CD4-positive, CD25-positive, alpha-beta regulatory T cell (primary cell): ENCODE results near the gene NEAT1. TPM values are rescaled to one million over a fixed set of nuclear protein-coding genes. Genes with fewer than 3 reads are reported as not detected.

Source experiments
- ATAC-seq, 2 donors: fragments of 150-1000 bp; cut with Tn5 transposase; one replicate each; pipeline ENCODE4 v1.10.0; 2021; ENCODE audit warnings: low read depth in 2 of 2, moderate number of reproducible peaks in 2 of 2, moderate library complexity in 1 of 2
- DNase-seq, 3 donors: peaks; one replicate each; pipeline versions ENCODE4 v3.0.0 to v3.0.0-alpha.2; 2012 to 2022; ENCODE audit warnings: mixed read lengths in 1 of 3
- H3K27ac ChIP-seq: one replicate; pipeline ENCODE4 v1.7.0; 2013; ENCODE audit warnings: mild to moderate bottlenecking, low read length; ENCODE audit not compliant: insufficient read depth, poor library complexity, severe bottlenecking
- H3K27me3 ChIP-seq: one replicate; pipeline ENCODE4 v1.7.0; 2013; ENCODE audit warnings: low read length; ENCODE audit not compliant: control insufficient read depth, insufficient read depth
- H3K36me3 ChIP-seq: one replicate; pipeline ENCODE4 v1.7.0; 2013; ENCODE audit warnings: mild to moderate bottlenecking, low read length, moderate library complexity; ENCODE audit not compliant: control insufficient read depth, insufficient read depth
- H3K4me1 ChIP-seq: 2 replicates; pipeline ENCODE4 v1.7.0; 2013; ENCODE audit warnings: mild to moderate bottlenecking, low read length; ENCODE audit not compliant: insufficient read depth, control insufficient read depth, poor library complexity, severe bottlenecking
- H3K4me3 ChIP-seq: one replicate; pipeline ENCODE4 v1.7.0; 2013; ENCODE audit warnings: low read depth, mild to moderate bottlenecking, low read length, moderate library complexity
- H3K9me3 ChIP-seq, 2 experiments: 1 replicate in 1 of 2; 2 replicates in 1 of 2; pipeline ENCODE4 v1.7.0; 2013; ENCODE audit warnings: low read length in 2 of 2, mild to moderate bottlenecking in 1 of 2, moderate library complexity in 1 of 2; ENCODE audit not compliant: control insufficient read depth in 2 of 2
- H3K27ac Mint-ChIP-seq, 3 donors: one replicate each; pipeline ENCODE4 v1.8.0; 2020 to 2022; ENCODE audit warnings: mild to moderate bottlenecking in 3 of 3, mixed read lengths in 3 of 3, moderate library complexity in 2 of 3
- H3K27me3 Mint-ChIP-seq: one replicate; pipeline ENCODE4 v1.8.0; 2022; ENCODE audit warnings: mild to moderate bottlenecking, mixed read lengths
- H3K36me3 Mint-ChIP-seq: one replicate; pipeline ENCODE4 v1.8.0; 2020; ENCODE audit warnings: mixed read lengths
- H3K4me1 Mint-ChIP-seq, 4 donors: one replicate each; pipeline ENCODE4 v1.8.0; 2020 to 2022; ENCODE audit warnings: mixed read lengths in 4 of 4, mild to moderate bottlenecking in 1 of 4
- H3K4me3 Mint-ChIP-seq, 4 donors: one replicate each; pipeline ENCODE4 v1.8.0; 2020 to 2022; ENCODE audit warnings: mild to moderate bottlenecking in 4 of 4, mixed read lengths in 4 of 4, moderate library complexity in 3 of 4
- H3K9me3 Mint-ChIP-seq, 7 donors: one replicate each; pipeline ENCODE4 v1.8.0; 2020 to 2022; ENCODE audit warnings: mixed read lengths in 7 of 7, mild to moderate bottlenecking in 3 of 7, moderate library complexity in 2 of 7
- polyA plus RNA-seq, 4 donors: library from polyadenylated mRNA; unstranded; fragments of 300-500 nt; fragmentation: Illumina TruSeq; gene quantifications; one replicate each; pipeline ENCODE4 v1.2.3, GENCODE V29; 2021
- total RNA-seq: library from RNA; stranded (reverse); gene quantifications from one replicate; pipeline ENCODE4 v1.2.3, GENCODE V29; 2022

NEAT1 gene
- total and polyA plus RNA-seq, 5 donors from 2014 or later, result 1.4 to 890 (median 2.1) TPM

DNA sequence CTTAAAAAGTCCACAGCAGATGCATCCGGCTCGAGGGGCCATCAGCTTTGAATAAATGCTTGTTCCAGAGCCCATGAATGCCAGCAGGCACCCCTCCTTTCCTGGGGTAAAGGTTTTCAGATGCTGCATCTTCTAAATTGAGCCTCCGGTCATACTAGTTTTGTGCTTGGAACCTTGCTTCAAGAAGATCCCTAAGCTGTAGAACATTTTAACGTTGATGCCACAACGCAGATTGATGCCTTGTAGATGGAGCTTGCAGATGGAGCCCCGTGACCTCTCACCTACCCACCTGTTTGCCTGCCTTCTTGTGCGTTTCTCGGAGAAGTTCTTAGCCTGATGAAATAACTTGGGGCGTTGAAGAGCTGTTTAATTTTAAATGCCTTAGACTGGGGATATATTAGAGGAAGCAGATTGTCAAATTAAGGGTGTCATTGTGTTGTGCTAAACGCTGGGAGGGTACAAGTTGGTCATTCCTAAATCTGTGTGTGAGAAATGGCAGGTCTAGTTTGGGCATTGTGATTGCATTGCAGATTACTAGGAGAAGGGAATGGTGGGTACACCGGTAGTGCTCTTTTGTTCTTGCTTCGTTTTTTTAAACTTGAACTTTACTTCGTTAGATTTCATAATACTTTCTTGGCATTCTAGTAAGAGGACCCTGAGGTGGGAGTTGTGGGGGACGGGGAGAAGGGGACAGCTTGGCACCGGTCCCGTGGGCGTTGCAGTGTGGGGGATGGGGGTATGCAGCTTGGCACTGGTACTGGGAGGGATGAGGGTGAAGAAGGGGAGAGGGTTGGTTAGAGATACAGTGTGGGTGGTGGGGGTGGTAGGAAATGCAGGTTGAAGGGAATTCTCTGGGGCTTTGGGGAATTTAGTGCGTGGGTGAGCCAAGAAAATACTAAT is 1.9 kb downstream of the NEAT1 start:
- Mint-ChIP-seq H3K27ac (peak overlapping the region; percentile 96 to 100 (median 98)), H3K27me3 (peaks cover 9% of the 10 kb centered on the region), H3K4me1 (peaks cover 10 to 59% (median 38%) of the 10 kb centered on the region in 4 donors), H3K36me3 (peaks cover 40% of the 10 kb centered on the region), H3K9me3 (peaks cover 0 to 3% (median 0%) of the 10 kb centered on the region in 7 donors), H3K4me3 (peak overlapping the region; percentile 90 to 97 (median 95))
- Histone ChIP-seq H3K27me3 (no peaks in the 10 kb centered on the region), H3K27ac (peak overlapping the region; percentile 100), H3K36me3 (peaks cover 11% of the 10 kb centered on the region), H3K4me1 (peaks cover 68% of the 10 kb centered on the region), H3K4me3 (peak overlapping the region; percentile 97), H3K9me3 (no peaks in the 10 kb centered on the region)
- peak; percentile 48 to 73 (median 70) for DNase-seq
- ATAC-seq, result peak in 1 of 2 donors; percentile 3

GRCh38 chr11:65425105-65425970 is 2.7 kb downstream of the NEAT1 start:
- Mint-ChIP-seq H3K4me3 (peak overlapping the region; percentile 90 to 97 (median 95)), H3K9me3 (peaks cover 0 to 3% (median 0%) of the 10 kb centered on the region in 7 donors), H3K36me3 (peaks cover 40% of the 10 kb centered on the region), H3K27ac (peak overlapping the region; percentile 96 to 100 (median 98)), H3K27me3 (peaks cover 9% of the 10 kb centered on the region), H3K4me1 (peaks cover 10 to 59% (median 40%) of the 10 kb centered on the region in 4 donors)
- DNase-seq (peak; percentile 82 to 95 (median 94)), ATAC-seq (peak; percentile 47 to 52)
- Histone ChIP-seq H3K4me3 (peak overlapping the region; percentile 97), H3K27ac (peak overlapping the region; percentile 100), H3K4me1 (peaks cover 68% of the 10 kb centered on the region), H3K9me3 (no peaks in the 10 kb centered on the region), H3K36me3 (peaks cover 11% of the 10 kb centered on the region), H3K27me3 (no peaks in the 10 kb centered on the region)

DNA sequence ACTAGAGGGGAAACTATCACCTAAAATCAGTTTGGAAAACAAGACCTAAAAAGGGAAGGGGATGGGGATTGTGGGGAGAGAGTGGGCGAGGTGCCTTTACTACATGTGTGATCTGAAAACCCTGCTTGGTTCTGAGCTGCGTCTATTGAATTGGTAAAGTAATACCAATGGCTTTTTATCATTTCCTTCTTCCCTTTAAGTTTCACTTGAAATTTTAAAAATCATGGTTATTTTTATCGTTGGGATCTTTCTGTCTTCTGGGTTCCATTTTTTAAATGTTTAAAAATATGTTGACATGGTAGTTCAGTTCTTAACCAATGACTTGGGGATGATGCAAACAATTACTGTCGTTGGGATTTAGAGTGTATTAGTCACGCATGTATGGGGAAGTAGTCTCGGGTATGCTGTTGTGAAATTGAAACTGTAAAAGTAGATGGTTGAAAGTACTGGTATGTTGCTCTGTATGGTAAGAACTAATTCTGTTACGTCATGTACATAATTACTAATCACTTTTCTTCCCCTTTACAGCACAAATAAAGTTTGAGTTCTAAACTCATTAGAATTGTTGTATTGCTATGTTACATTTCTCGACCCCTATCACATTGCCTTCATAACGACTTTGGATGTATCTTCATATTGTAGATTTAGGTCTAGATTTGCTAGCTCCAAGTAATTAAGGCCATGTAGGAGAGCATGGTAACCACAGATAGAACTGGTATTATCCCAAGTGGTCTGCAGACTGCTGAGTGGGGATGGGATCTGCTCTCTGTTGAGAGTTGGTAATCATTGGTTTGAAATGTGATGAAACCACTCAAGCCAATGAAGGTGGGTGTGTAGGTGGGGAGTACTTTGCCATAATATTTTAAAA is 3.6 kb downstream of the NEAT1 start:
- Histone ChIP-seq H3K4me3 (peak overlapping the region; percentile 97), H3K27me3 (no peaks in the 10 kb centered on the region), H3K9me3 (no peaks in the 10 kb centered on the region), H3K36me3 (peaks cover 11% of the 10 kb centered on the region), H3K4me1 (peaks cover 68% of the 10 kb centered on the region), H3K27ac (peak overlapping the region; percentile 100)
- ATAC-seq (peak; percentile 29 to 33), DNase-seq (peak in 2 of 3 donors; percentile 83)
- H3K9me3 Mint-ChIP-seq, result peaks cover 0 to 3% (median 0%) of the 10 kb centered on the region in 7 donors
- peaks cover 40% of the 10 kb centered on the region for H3K36me3 Mint-ChIP-seq
- peaks cover 11 to 57% (median 46%) of the 10 kb centered on the region in 4 donors for H3K4me1 Mint-ChIP-seq
- H3K27ac Mint-ChIP-seq, result peak overlapping the region; percentile 96 to 100 (median 98)
- peaks cover 8% of the 10 kb centered on the region for H3K27me3 Mint-ChIP-seq
- peak overlapping the region; percentile 90 to 97 (median 95) for H3K4me3 Mint-ChIP-seq

DNA sequence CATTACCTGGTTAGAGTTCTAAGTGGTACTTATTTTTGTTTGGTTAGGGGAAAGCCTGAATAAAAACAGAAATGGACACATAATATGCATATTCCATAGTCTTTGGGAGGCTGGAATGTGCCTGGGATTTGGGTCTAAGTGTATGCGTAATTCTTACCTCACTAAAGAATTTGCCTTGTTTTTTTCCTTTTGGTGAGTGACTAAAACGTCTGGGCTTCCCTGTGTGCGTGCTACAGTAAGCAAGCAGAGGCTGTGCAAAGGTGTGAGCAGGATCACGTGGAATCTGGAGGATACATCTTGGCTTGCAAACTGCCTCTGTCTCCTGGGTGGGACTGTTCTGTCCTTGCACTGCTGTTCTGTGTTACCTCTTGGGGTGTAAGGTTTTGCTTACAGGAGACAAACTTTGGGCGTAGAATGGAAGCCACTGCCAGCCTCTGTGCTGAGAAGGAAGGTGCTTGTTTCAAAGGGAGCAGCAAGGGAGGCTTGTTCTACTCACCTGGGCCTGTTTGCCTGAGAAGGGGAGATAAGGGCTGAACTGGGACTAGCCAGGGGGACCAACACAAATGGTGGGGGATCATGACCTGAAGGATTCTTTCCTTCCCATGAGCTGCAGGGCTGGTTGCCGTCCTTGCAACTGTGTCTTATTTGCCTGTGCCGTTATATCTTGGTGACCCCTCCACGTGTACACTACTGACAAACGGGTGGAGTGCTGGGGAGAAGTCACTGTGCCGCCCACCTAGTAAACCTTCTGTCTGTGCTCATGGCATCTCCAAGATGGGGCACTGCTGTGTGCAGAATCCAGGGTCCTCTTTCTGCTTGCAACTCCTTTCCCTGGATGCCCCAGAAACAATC is 4.5 kb downstream of the NEAT1 start:
- peaks cover 17 to 63% (median 53%) of the 10 kb centered on the region in 4 donors for H3K4me1 Mint-ChIP-seq
- peaks cover 0 to 3% (median 0%) of the 10 kb centered on the region in 7 donors for H3K9me3 Mint-ChIP-seq
- peak overlapping the region; percentile 100 for H3K27ac ChIP-seq
- peak overlapping the region; percentile 96 to 100 (median 98) for H3K27ac Mint-ChIP-seq
- peaks cover 4% of the 10 kb centered on the region for H3K27me3 Mint-ChIP-seq
- H3K36me3 ChIP-seq, result peaks cover 11% of the 10 kb centered on the region
- peak in 2 of 3 donors; percentile 46 to 76 for DNase-seq
- H3K9me3 ChIP-seq, result no peaks in the 10 kb centered on the region
- ATAC-seq, result no peak
- peaks cover 40% of the 10 kb centered on the region for H3K36me3 Mint-ChIP-seq
- H3K4me1 ChIP-seq, result peaks cover 68% of the 10 kb centered on the region
- H3K27me3 ChIP-seq, result no peaks in the 10 kb centered on the region
- H3K4me3 Mint-ChIP-seq, result peak overlapping the region; percentile 90 to 97 (median 95)
- H3K4me3 ChIP-seq, result peak overlapping the region; percentile 97

GRCh38 chr11:65427691-65428577 is 5.3 kb downstream of the NEAT1 start:
- H3K27ac Mint-ChIP-seq, result peak overlapping the region; percentile 96 to 100 (median 98)
- H3K4me3 Mint-ChIP-seq, result peak overlapping the region; percentile 90 to 97 (median 95)
- H3K27me3 Mint-ChIP-seq, result peaks cover 4% of the 10 kb centered on the region
- H3K27ac ChIP-seq, result peak overlapping the region; percentile 100
- peaks cover 0 to under 1% (median 0%) of the 10 kb centered on the region in 7 donors for H3K9me3 Mint-ChIP-seq
- H3K36me3 Mint-ChIP-seq, result peaks cover 38% of the 10 kb centered on the region
- peaks cover 20 to 68% (median 60%) of the 10 kb centered on the region in 4 donors for H3K4me1 Mint-ChIP-seq
- ATAC-seq, result no peak
- DNase-seq, result peak in 2 of 3 donors; percentile 48 to 68
- H3K4me3 ChIP-seq, result peak overlapping the region; percentile 97
- no peaks in the 10 kb centered on the region for H3K27me3 ChIP-seq
- no peaks in the 10 kb centered on the region for H3K9me3 ChIP-seq
- peaks cover 76% of the 10 kb centered on the region for H3K4me1 ChIP-seq
- peaks cover 11% of the 10 kb centered on the region for H3K36me3 ChIP-seq

- H3K27ac ChIP-seq, result peak overlapping the region; percentile 100
- H3K36me3 ChIP-seq, result peaks cover 11% of the 10 kb centered on the region
- H3K4me3 ChIP-seq, result peak overlapping the region; percentile 97
- Mint-ChIP-seq H3K4me1 (peaks cover 25 to 72% (median 63%) of the 10 kb centered on the region in 4 donors), H3K36me3 (peaks cover 37% of the 10 kb centered on the region), H3K27me3 (peaks cover 4% of the 10 kb centered on the region), H3K4me3 (peak overlapping the region; percentile 90 to 97 (median 95)), H3K9me3 (no peaks in the 10 kb centered on the region), H3K27ac (peak overlapping the region; percentile 96 to 100 (median 98))
- H3K9me3 ChIP-seq, result no peaks in the 10 kb centered on the region
- H3K4me1 ChIP-seq, result peaks cover 78% of the 10 kb centered on the region
- H3K27me3 ChIP-seq, result no peaks in the 10 kb centered on the region
- ATAC-seq (no peak), DNase-seq (peak in 1 of 3 donors; percentile 79)
Observed at GRCh38 chr11:65428578-65429067, 6.0 kb downstream of the NEAT1 start.
